ENCODE data around the gene CD2BP2. TPM values are rescaled to one million over a fixed set of nuclear protein-coding genes. Genes with fewer than 3 reads are reported as not detected.
A peak's percentile ranks its signal among the peaks of the same experiment; 100 is the strongest.

Gene CD2BP2
- total and polyA plus RNA-seq, 2 of the 13 experiments (the other 11 are each of a cell fraction or from before 2014, with no cell fraction given): 24.9 to 54.6 TPM

- peak; percentile 2 for TF ChIP-seq ZNF407 (CRISPR knock-in tag; IDR thresholded peaks at IDR 0.05; ENCODE audit: not compliant biosample characterization)
- TF ChIP-seq, protein P1, sequence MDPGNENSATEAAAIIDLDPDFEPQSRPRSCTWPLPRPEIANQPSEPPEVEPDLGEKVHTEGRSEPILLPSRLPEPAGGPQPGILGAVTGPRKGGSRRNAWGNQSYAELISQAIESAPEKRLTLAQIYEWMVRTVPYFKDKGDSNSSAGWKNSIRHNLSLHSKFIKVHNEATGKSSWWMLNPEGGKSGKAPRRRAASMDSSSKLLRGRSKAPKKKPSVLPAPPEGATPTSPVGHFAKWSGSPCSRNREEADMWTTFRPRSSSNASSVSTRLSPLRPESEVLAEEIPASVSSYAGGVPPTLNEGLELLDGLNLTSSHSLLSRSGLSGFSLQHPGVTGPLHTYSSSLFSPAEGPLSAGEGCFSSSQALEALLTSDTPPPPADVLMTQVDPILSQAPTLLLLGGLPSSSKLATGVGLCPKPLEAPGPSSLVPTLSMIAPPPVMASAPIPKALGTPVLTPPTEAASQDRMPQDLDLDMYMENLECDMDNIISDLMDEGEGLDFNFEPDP (CRISPR knock-in tag; conservative IDR thresholded peaks at IDR 0.05): 0 out of 2 replicates have a peak, but pooled peaks have one; percentile 70
- TF ChIP-seq KAT8 (CRISPR knock-in tag; IDR thresholded peaks at IDR 0.05): no peak
- TF ChIP-seq LCORL (IDR thresholded peaks at IDR 0.05): no peak
- TF ChIP-seq LCORL (CRISPR knock-in tag; IDR thresholded peaks at IDR 0.05): peak; percentile 11; the same call in 1 of the 2 replicates
- TF ChIP-seq MED13 (CRISPR knock-in tag; IDR thresholded peaks at IDR 0.05): 0 out of 2 replicates have a peak, but pooled peaks have one; percentile 3
- TF ChIP-seq MZF1 (CRISPR knock-in tag; IDR thresholded peaks at IDR 0.05; ENCODE audit: borderline replicate concordance): 0 out of 2 replicates have a peak, but pooled peaks have one; percentile 51
- TF ChIP-seq ZNF564 (CRISPR knock-in tag; IDR thresholded peaks at IDR 0.05): peak; percentile 79; the same call in 1 of the 2 replicates
- TF ChIP-seq SIN3A (IDR thresholded peaks at IDR 0.05; ENCODE audit: borderline replicate concordance, low read depth, low read length): 0 out of 2 replicates have a peak, but pooled peaks have one; percentile 13
- TF ChIP-seq KDM5A (IDR thresholded peaks at IDR 0.05; ENCODE audit: borderline replicate concordance, low read length): no peak; the same call in 1 of the 2 replicates
- TF ChIP-seq MEF2D (CRISPR knock-in tag; IDR thresholded peaks at IDR 0.05): peak; percentile 16; the same call in 1 of the 2 replicates
- 0 out of 2 replicates have a peak, but pooled peaks have one; percentile 46 for TF ChIP-seq MEIS1 (CRISPR knock-in tag; IDR thresholded peaks at IDR 0.05; ENCODE audit: borderline replicate concordance)
- peak; percentile 85; the same call in 1 of the 2 replicates for TF ChIP-seq TEAD2 (CRISPR knock-in tag; IDR thresholded peaks at IDR 0.05)
- TF ChIP-seq AGO2 (optimal IDR thresholded peaks at IDR 0.05; ENCODE audit: low read depth, low read length): peak; percentile 59
- TF ChIP-seq ZNF260 (CRISPR knock-in tag; IDR thresholded peaks at IDR 0.05; ENCODE audit: borderline replicate concordance, low read depth): peak; percentile 37; the same call in 1 of the 2 replicates
- TF ChIP-seq, protein P2, sequence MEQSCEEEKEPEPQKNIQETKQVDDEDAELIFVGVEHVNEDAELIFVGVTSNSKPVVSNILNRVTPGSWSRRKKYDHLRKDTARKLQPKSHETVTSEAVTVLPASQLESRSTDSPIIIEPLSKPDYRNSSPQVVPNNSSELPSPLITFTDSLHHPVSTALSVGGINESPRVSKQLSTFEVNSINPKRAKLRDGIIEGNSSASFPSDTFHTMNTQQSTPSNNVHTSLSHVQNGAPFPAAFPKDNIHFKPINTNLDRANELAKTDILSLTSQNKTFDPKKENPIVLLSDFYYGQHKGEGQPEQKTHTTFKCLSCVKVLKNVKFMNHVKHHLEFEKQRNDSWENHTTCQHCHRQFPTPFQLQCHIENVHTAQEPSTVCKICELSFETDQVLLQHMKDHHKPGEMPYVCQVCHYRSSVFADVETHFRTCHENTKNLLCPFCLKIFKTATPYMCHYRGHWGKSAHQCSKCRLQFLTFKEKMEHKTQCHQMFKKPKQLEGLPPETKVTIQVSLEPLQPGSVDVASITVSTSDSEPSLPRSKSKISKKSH (CRISPR knock-in tag; IDR thresholded peaks at IDR 0.05; ENCODE audit: borderline replicate concordance): no peak
- no peak for TF ChIP-seq SOX13 (IDR thresholded peaks at IDR 0.05)
- TF ChIP-seq SOX13 (CRISPR knock-in tag; conservative IDR thresholded peaks at IDR 0.05 in 1 of 2, IDR thresholded peaks at IDR 0.05 in 1 of 2): 0 out of 4 replicates have a peak, but pooled peaks of 1 of the 2 experiments have one; percentile 22
- TF ChIP-seq ZNF616 (CRISPR knock-in tag; IDR thresholded peaks at IDR 0.05; ENCODE audit: low read depth): 0 out of 2 replicates have a peak, but pooled peaks have one; percentile 59
Observed at GRCh38 chr16:30355954-30356308, 823 bp upstream of the CD2BP2 start (continued).
